ENCODE data around the gene APBB1. TPM values are rescaled to one million over a fixed set of nuclear protein-coding genes. Genes with fewer than 3 reads are reported as not detected.

The APBB1 gene
- total and polyA plus RNA-seq, 10 of the 15 experiments (the other 5 are each of a cell fraction or from before 2014, with no cell fraction given) = 0.31 to 10.6 (median 5.4) TPM

- TF ChIP-seq POLR2AphosphoS5 (IDR thresholded peaks at IDR 0.05; ENCODE audit: low read length) = no peak
- no peak for TF ChIP-seq ELK1 (IDR thresholded peaks at IDR 0.05; ENCODE audit: low read depth, low read length)
- TF ChIP-seq BCL11A (IDR thresholded peaks at IDR 0.05; ENCODE audit: low read depth, low read length) = no peak
- peak; percentile 72; the same call in 1 of the 2 replicates for TF ChIP-seq ZBTB40 (IDR thresholded peaks at IDR 0.05; ENCODE audit: borderline replicate concordance)
- TF ChIP-seq SMAD1 (IDR thresholded peaks at IDR 0.05; ENCODE audit: low read depth, partially characterized antibody) = no peak
- TF ChIP-seq CBX3 (IDR thresholded peaks at IDR 0.05; ENCODE audit: borderline replicate concordance, low read depth) = no peak
- TF ChIP-seq SREBF1 (IDR thresholded peaks at IDR 0.05; ENCODE audit: low read length) = no peak
- TF ChIP-seq ZBTB4 (CRISPR knock-in tag; IDR thresholded peaks at IDR 0.05) = no peak
- TF ChIP-seq HDGF (IDR thresholded peaks at IDR 0.05) = no peak
- TF ChIP-seq FOXM1 (IDR thresholded peaks at IDR 0.05; ENCODE audit: low read depth, low read length) = peak; percentile 66; the same call in 1 of the 2 replicates
- peak; percentile 77 for TF ChIP-seq CREM (IDR thresholded peaks at IDR 0.05; ENCODE audit: low read depth)
- TF ChIP-seq YY1 (IDR thresholded peaks at IDR 0.05; ENCODE audit: low read depth, low read length) = no peak
- TF ChIP-seq ZNF217 (IDR thresholded peaks at IDR 0.05) = no peak
- TF ChIP-seq CHD2 (IDR thresholded peaks at IDR 0.05; ENCODE audit: borderline replicate concordance, low read depth, low read length) = no peak
- TF ChIP-seq NR2F1 (conservative IDR thresholded peaks at IDR 0.05) = peak; percentile 16
- TF ChIP-seq NFYA (IDR thresholded peaks at IDR 0.05; ENCODE audit: borderline replicate concordance, low read depth, low read length) = no peak
- TF ChIP-seq GATAD2B (conservative IDR thresholded peaks at IDR 0.05; ENCODE audit: low read depth) = no peak
- TF ChIP-seq MLLT1 (IDR thresholded peaks at IDR 0.05) = peak; percentile 96
- no peak for TF ChIP-seq WRNIP1 (IDR thresholded peaks at IDR 0.05; ENCODE audit: borderline replicate concordance, low read depth, low read length)
- TF ChIP-seq FOXK2 (IDR thresholded peaks at IDR 0.05) = no peak
- no peak for TF ChIP-seq SIN3A (IDR thresholded peaks at IDR 0.05; ENCODE audit: low read depth, low read length)
- peak; percentile 49; the same call in 1 of the 2 replicates for TF ChIP-seq TAF1 (IDR thresholded peaks at IDR 0.05; ENCODE audit: borderline replicate concordance, low read depth, low read length)
- TF ChIP-seq ZZZ3 (IDR thresholded peaks at IDR 0.05; ENCODE audit: control insufficient read depth, insufficient read length, low read depth) = no peak
- TF ChIP-seq ESRRA (IDR thresholded peaks at IDR 0.05; ENCODE audit: low read length) = no peak
These were observed 16.3 kb downstream of the APBB1 start (continued) for GRCh38 chr11:6402561-6402981.

All from GM12878 (cell line).